Spleen (tissue), 11 donors: Measurements from ENCODE around the gene OR10A5. TPM values are rescaled to one million over a fixed set of nuclear protein-coding genes. Genes with fewer than 3 reads are reported as not detected.

Experiments used
- DNase-seq: peaks from one replicate; pipeline ENCODE4 v3.0.0-alpha.2; 2020
- H3K27ac ChIP-seq, 8 donors: fragments of 200-600 bp; sonication (generic) in 7 of 8; 1 replicate in 4 of 8; 2 replicates in 4 of 8; pipeline versions ENCODE4 v1.5.0 to v1.8.0; 2016 to 2021; ENCODE audit warnings: inconsistent platforms in 4 of 8, mild to moderate bottlenecking in 4 of 8, moderate library complexity in 1 of 8
- H3K27me3 ChIP-seq, 7 donors: fragments of 200-600 bp; sonication (generic) in 6 of 7; replicated peaks in 1 of 7; 1 replicate in 4 of 7; 2 replicates in 3 of 7; pipeline versions ENCODE4 v1.5.0 to v1.8.0; 2016 to 2021; ENCODE audit warnings: inconsistent platforms in 3 of 7, mild to moderate bottlenecking in 1 of 7
- H3K36me3 ChIP-seq, 6 donors: fragments of 200-600 bp; sonication (generic) in 5 of 6; 1 replicate in 4 of 6; 2 replicates in 2 of 6; pipeline versions ENCODE4 v1.5.0 to v1.8.0; 2016 to 2021; ENCODE audit warnings: inconsistent platforms in 2 of 6
- H3K4me1 ChIP-seq, 6 donors: fragments of 200-600 bp; sonication (generic) in 5 of 6; 1 replicate in 3 of 6; 2 replicates in 3 of 6; pipeline versions ENCODE4 v1.5.0 to v1.8.0; 2016 to 2021; ENCODE audit warnings: inconsistent platforms in 3 of 6
- H3K4me3 ChIP-seq, 8 donors: fragments of 200-600 bp; sonication (generic) in 7 of 8; 1 replicate in 4 of 8; 2 replicates in 4 of 8; pipeline versions ENCODE4 v1.5.0 to v1.8.0; 2016 to 2021; ENCODE audit warnings: inconsistent platforms in 4 of 8, mild to moderate bottlenecking in 4 of 8, moderate library complexity in 2 of 8
- H3K9me3 ChIP-seq, 8 donors: fragments of 200-600 bp; sonication (generic) in 7 of 8; 1 replicate in 4 of 8; 2 replicates in 4 of 8; pipeline versions ENCODE4 v1.5.0 to v1.8.0; 2016 to 2021; ENCODE audit warnings: inconsistent platforms in 4 of 8
- CTCF ChIP-seq, 11 experiments: fragments of 200-600 bp in 7 of 11; fragments of 450-650 bp in 4 of 11; sonication (generic) in 4 of 11; IDR thresholded peaks in 8 of 11; conservative IDR thresholded peaks in 3 of 11; 1 replicate in 7 of 11; 2 replicates in 4 of 11; pipeline versions ENCODE4 v1.4.0 to v1.8.0; 2016 to 2021; ENCODE audit warnings: antibody characterized with exemption in 11 of 11, inconsistent platforms in 4 of 11, mild to moderate bottlenecking in 1 of 11
- POLR2A ChIP-seq, 3 donors: fragments of 450-650 bp; IDR thresholded peaks; one replicate each; pipeline ENCODE4 v1.5.1; 2017; ENCODE audit warnings: antibody characterized with exemption in 3 of 3, mild to moderate bottlenecking in 1 of 3
- POLR2AphosphoS5 ChIP-seq, 3 donors: sonication (generic); formaldehyde crosslinking; IDR thresholded peaks; one replicate each; pipeline ENCODE4 v1.5.1; 2017; ENCODE audit warnings: antibody characterized with exemption in 3 of 3
- intact Hi-C: fragments of 100-400 bp; cut with DNase I; formaldehyde crosslinking; loops from one replicate; pipeline ENCODE4 v1.15.0; 2023; ENCODE audit warnings: low total_unique reads
- polyA plus RNA-seq, 3 donors: library from polyadenylated mRNA; stranded (reverse); fragments of 200-250 nt; gene quantifications; one replicate each; pipeline ENCODE4 v1.2.1, GENCODE V29; 2013
- total RNA-seq, 7 donors: library from RNA; depleted of rRNA in 3 of 7; stranded (reverse); fragments of >200 nt in 3 of 7; fragmentation: NEBNext Ultra II Directional in 4 of 7; extraction: Animal tissue kit (Norgen Biotek cat#: 25700) in 4 of 7; gene quantifications; one replicate each; pipeline versions ENCODE4 v1.1.0 to v1.2.1, GENCODE V29; 2016 to 2021
- donor health status: healthy with polysubstance abuse.
- donor health status: DM: no; HTN: no; CAD: no; lungs with moderate emphysema.
- donor health status: DM: no; HTN: no; CAD: no.
- donor health status: Bipolar disorder and iron deficiency.
- donor health status: healthy.
- donor health status: DM: no; HTN: no; CAD: no.
- donor health status: DM: yes; HTN: yes; CAD: no.

OR10A5 gene
- total and polyA plus RNA-seq, 10 donors, result not detected

GRCh38 chr11:6894097-6894496 lies 48.6 kb downstream of the OR10A5 start:
- peaks cover 0 to 3% (median under 1%) of the 10 kb centered on the region in 8 donors for H3K9me3 ChIP-seq
- no peaks in the 10 kb centered on the region for H3K4me1 ChIP-seq
- DNase-seq, result no peak
- H3K27me3 ChIP-seq, result no peaks in the 10 kb centered on the region
- intact Hi-C loops, result no loop called here
- H3K27ac ChIP-seq, result no peak overlapping the region
- H3K4me3 ChIP-seq, result no peak overlapping the region
- no peaks in the 10 kb centered on the region for H3K36me3 ChIP-seq
- TF ChIP-seq POLR2A (IDR thresholded peaks at IDR 0.05) (no peak), CTCF (IDR thresholded peaks at IDR 0.05 in 8 of 11, conservative IDR thresholded peaks at IDR 0.05 in 3 of 11) (no peak), POLR2AphosphoS5 (IDR thresholded peaks at IDR 0.05) (no peak)

GRCh38 chr11:6895010-6895409 lies 49.5 kb downstream of the OR10A5 start:
- H3K27ac ChIP-seq, result no peak overlapping the region
- no peaks in the 10 kb centered on the region for H3K9me3 ChIP-seq
- H3K4me1 ChIP-seq, result no peaks in the 10 kb centered on the region
- H3K4me3 ChIP-seq, result no peak overlapping the region
- no peak for TF ChIP-seq POLR2A (IDR thresholded peaks at IDR 0.05)
- TF ChIP-seq CTCF (IDR thresholded peaks at IDR 0.05 in 8 of 11, conservative IDR thresholded peaks at IDR 0.05 in 3 of 11), result no peak
- H3K36me3 ChIP-seq, result no peaks in the 10 kb centered on the region
- no peaks in the 10 kb centered on the region for H3K27me3 ChIP-seq
- DNase-seq, result no peak
- intact Hi-C loops, result no loop called here

Other genes with a start within 250 kb of the OR10A5 start
- gene RRP8, start 242.1 kb upstream of the OR10A5 start, total RNA-seq, result 10 to 100 TPM; 17.0 to 26.0 (median 22.7) TPM
- gene RRP8, start 242.1 kb upstream of the OR10A5 start, polyA plus RNA-seq, result 10 to 100 TPM; 23.7 to 28.4 (median 26.5) TPM
- gene ILK, start 241.9 kb upstream of the OR10A5 start, total RNA-seq, result 100 to 1,000 TPM; 122 to 194 (median 141) TPM
- 100 to 1,000 TPM in 1 of 3 donors, 10 to 100 TPM in 2; 71.4 to 108 (median 76.5) TPM for gene ILK, start 241.9 kb upstream of the OR10A5 start, polyA plus RNA-seq
- gene TAF10, start 233.5 kb upstream of the OR10A5 start, total RNA-seq, result 100 to 1,000 TPM; 133 to 159 (median 148) TPM
- gene TAF10, start 233.5 kb upstream of the OR10A5 start, polyA plus RNA-seq, result 100 to 1,000 TPM; 103 to 151 (median 140) TPM
- 100 to 1,000 TPM; 159 to 306 (median 232) TPM for gene TPP1, start 226.3 kb upstream of the OR10A5 start, total RNA-seq
- 10 to 100 TPM; 54.9 to 61.6 (median 60.6) TPM for gene TPP1, start 226.3 kb upstream of the OR10A5 start, polyA plus RNA-seq
- gene DCHS1, start 189.9 kb upstream of the OR10A5 start, total RNA-seq, result 10 to 100 TPM; 29.8 to 58.8 (median 43.4) TPM
- 1 to 10 TPM; 1.9 to 7.6 (median 3.1) TPM for gene DCHS1, start 189.9 kb upstream of the OR10A5 start, polyA plus RNA-seq
- 10 to 100 TPM; 31.1 to 74.7 (median 41.1) TPM for gene MRPL17, start 162.3 kb upstream of the OR10A5 start, total RNA-seq
- 10 to 100 TPM; 41.7 to 70.2 (median 52.9) TPM for gene MRPL17, start 162.3 kb upstream of the OR10A5 start, polyA plus RNA-seq
- gene OR2AG2, start 73.7 kb upstream of the OR10A5 start, total RNA-seq, result under 1 TPM in 5 of 7 donors, not detected in 2; 0.15 to 0.34 (median 0.20) TPM
- under 1 TPM in 1 of 3 donors, not detected in 2; 0.03 TPM for gene OR2AG2, start 73.7 kb upstream of the OR10A5 start, polyA plus RNA-seq
- under 1 TPM in 2 of 7 donors, not detected in 5; 0.20 to 0.26 TPM for gene OR2AG1, start 62.7 kb upstream of the OR10A5 start, total RNA-seq
- gene OR2AG1, start 62.7 kb upstream of the OR10A5 start, polyA plus RNA-seq, result not detected
- under 1 TPM; 0.07 to 0.85 (median 0.39) TPM for gene OR6A2, start 46.0 kb upstream of the OR10A5 start, total RNA-seq
- gene OR6A2, start 46.0 kb upstream of the OR10A5 start, polyA plus RNA-seq, result not detected
- gene OR10A2, start 17.4 kb downstream of the OR10A5 start, total RNA-seq, result not detected
- not detected for gene OR10A2, start 17.4 kb downstream of the OR10A5 start, polyA plus RNA-seq
- not detected for gene OR10A4, start 30.9 kb downstream of the OR10A5 start, total RNA-seq
- not detected for gene OR10A4, start 30.9 kb downstream of the OR10A5 start, polyA plus RNA-seq
- under 1 TPM in 4 of 7 donors, not detected in 3; 0.43 to 0.94 (median 0.58) TPM for gene OR2D2, start 46.8 kb downstream of the OR10A5 start, total RNA-seq
- not detected for gene OR2D2, start 46.8 kb downstream of the OR10A5 start, polyA plus RNA-seq
- not detected for gene OR2D3, start 75.3 kb downstream of the OR10A5 start, total RNA-seq
- not detected for gene OR2D3, start 75.3 kb downstream of the OR10A5 start, polyA plus RNA-seq
- gene ZNF215, start 80.7 kb downstream of the OR10A5 start, total RNA-seq, result 1 to 10 TPM; 2.6 to 8.4 (median 4.5) TPM
- 1 to 10 TPM in 1 of 3 donors, under 1 TPM in 2; 0.26 to 1.3 (median 0.54) TPM for gene ZNF215, start 80.7 kb downstream of the OR10A5 start, polyA plus RNA-seq
- gene ZNF214, start 174.7 kb downstream of the OR10A5 start, total RNA-seq, result 1 to 10 TPM in 2 of 7 donors, under 1 TPM in 4, not detected in 1; 0.34 to 1.5 (median 0.67) TPM
- gene ZNF214, start 174.7 kb downstream of the OR10A5 start, polyA plus RNA-seq, result under 1 TPM; 0.06 to 0.29 (median 0.11) TPM
- gene NLRP14, start 174.8 kb downstream of the OR10A5 start, total RNA-seq, result 1 to 10 TPM in 2 of 7 donors, under 1 TPM in 5; 0.17 to 1.5 (median 0.28) TPM
- under 1 TPM in 1 of 3 donors, not detected in 2; 0.02 TPM for gene NLRP14, start 174.8 kb downstream of the OR10A5 start, polyA plus RNA-seq
- under 1 TPM in 4 of 7 donors, not detected in 3; 0.20 to 0.52 (median 0.45) TPM for gene RBMXL2, start 243.3 kb downstream of the OR10A5 start, total RNA-seq
- gene RBMXL2, start 243.3 kb downstream of the OR10A5 start, polyA plus RNA-seq, result not detected